ENCODE results near the gene OSR1.

GRCh38 chr2:19363474-19363778, 5.0 kb upstream of the OSR1 start:
- TF ChIP-seq CTCF (IDR thresholded peaks at IDR 0.05 in 8 of 11, conservative IDR thresholded peaks at IDR 0.05 in 3 of 11) (no peak), POLR2AphosphoS5 (IDR thresholded peaks at IDR 0.05) (no peak)

Measured in spleen (tissue), 7 donors.